Measurements from ENCODE around the gene MAP3K20. TPM values are rescaled to one million over a fixed set of nuclear protein-coding genes. Genes with fewer than 3 reads are reported as not detected.

The MAP3K20 gene
- total and polyA plus RNA-seq, 5 donors from 2014 or later, result 1.3 to 1.9 (median 1.7) TPM

DNA sequence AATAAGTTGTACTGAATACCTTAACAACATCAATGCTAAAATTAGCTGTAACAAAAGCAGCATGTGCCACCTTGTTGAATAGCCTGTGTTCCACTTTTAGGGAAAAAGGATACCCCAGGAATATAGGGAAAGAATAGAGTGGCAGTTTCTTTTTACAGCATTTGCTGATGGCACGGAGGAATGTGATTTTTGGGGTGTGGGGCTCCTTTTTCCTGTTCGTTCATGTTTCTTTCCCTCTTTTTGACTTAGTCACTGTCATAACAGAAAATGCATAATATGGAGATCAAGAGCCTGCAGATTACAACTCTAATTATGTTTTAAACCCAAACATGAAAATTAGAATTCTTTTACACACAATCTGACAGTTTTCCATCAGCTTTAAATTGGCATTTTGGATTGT lies 60.4 kb downstream of the MAP3K20 start:
- Histone ChIP-seq H3K4me3 (ENCODE audit: low read depth, low read length) (no peak overlapping the region), H3K9me3 (ENCODE audit: control insufficient read depth in 2 of 2, low read length in 2 of 2) (no peaks in the 10 kb centered on the region), H3K27ac (ENCODE audit: insufficient read depth, low read length, poor library complexity, severe bottlenecking) (no peak overlapping the region), H3K4me1 (ENCODE audit: control insufficient read depth, insufficient read depth, low read length, poor library complexity, severe bottlenecking) (peaks cover 4% of the 10 kb centered on the region), H3K27me3 (ENCODE audit: control insufficient read depth, insufficient read depth, low read length) (no peaks in the 10 kb centered on the region), H3K36me3 (ENCODE audit: control insufficient read depth, insufficient read depth, low read length) (no peaks in the 10 kb centered on the region)
- ATAC-seq (ENCODE audit: low read depth in 2 of 2) (no peak), DNase-seq (no peak)
- H3K36me3 Mint-ChIP-seq, result no peaks in the 10 kb centered on the region
- peaks cover 23% of the 10 kb centered on the region for H3K27me3 Mint-ChIP-seq
- H3K4me3 Mint-ChIP-seq, result no peak overlapping the region
- H3K9me3 Mint-ChIP-seq, result peaks cover 0 to 3% (median 0%) of the 10 kb centered on the region in 7 donors
- H3K27ac Mint-ChIP-seq, result no peak overlapping the region
- peaks cover 5 to 17% (median 10%) of the 10 kb centered on the region in 4 donors for H3K4me1 Mint-ChIP-seq

GRCh38 chr2:173136599-173136998 lies 61.0 kb downstream of the MAP3K20 start:
- ATAC-seq (ENCODE audit: low read depth in 2 of 2), result no peak
- peaks cover 27% of the 10 kb centered on the region for H3K27me3 Mint-ChIP-seq
- H3K4me3 Mint-ChIP-seq, result no peak overlapping the region

GRCh38 chr2:173137610-173138009 lies 62.0 kb downstream of the MAP3K20 start:
- Mint-ChIP-seq H3K36me3 (no peaks in the 10 kb centered on the region), H3K4me1 (peaks cover 5 to 17% (median 10%) of the 10 kb centered on the region in 4 donors), H3K4me3 (no peak overlapping the region), H3K27ac (no peak overlapping the region), H3K27me3 (peaks cover 32% of the 10 kb centered on the region), H3K9me3 (peaks cover 0 to 9% (median 2%) of the 10 kb centered on the region in 7 donors)
- Histone ChIP-seq H3K4me3 (ENCODE audit: low read depth, low read length) (no peak overlapping the region), H3K27me3 (ENCODE audit: control insufficient read depth, insufficient read depth, low read length) (no peaks in the 10 kb centered on the region), H3K9me3 (ENCODE audit: control insufficient read depth in 2 of 2, low read length in 2 of 2) (no peaks in the 10 kb centered on the region), H3K4me1 (ENCODE audit: control insufficient read depth, insufficient read depth, low read length, poor library complexity, severe bottlenecking) (peaks cover 4% of the 10 kb centered on the region), H3K27ac (ENCODE audit: insufficient read depth, low read length, poor library complexity, severe bottlenecking) (no peak overlapping the region), H3K36me3 (ENCODE audit: control insufficient read depth, insufficient read depth, low read length) (no peaks in the 10 kb centered on the region)
- no peak for DNase-seq
- ATAC-seq (ENCODE audit: low read depth in 2 of 2), result no peak

More at GRCh38 chr2:173136599-173136998, 61.0 kb downstream of the MAP3K20 start:
- peaks cover 4% of the 10 kb centered on the region for H3K4me1 ChIP-seq (ENCODE audit: control insufficient read depth, insufficient read depth, low read length, poor library complexity, severe bottlenecking)
- H3K27me3 ChIP-seq (ENCODE audit: control insufficient read depth, insufficient read depth, low read length), result no peaks in the 10 kb centered on the region
- DNase-seq, result peak in 1 of 3 donors; percentile 48
- H3K4me3 ChIP-seq (ENCODE audit: low read depth, low read length), result no peak overlapping the region
- H3K36me3 ChIP-seq (ENCODE audit: control insufficient read depth, insufficient read depth, low read length), result no peaks in the 10 kb centered on the region
- H3K27ac ChIP-seq (ENCODE audit: insufficient read depth, low read length, poor library complexity, severe bottlenecking), result no peak overlapping the region
- H3K36me3 Mint-ChIP-seq, result no peaks in the 10 kb centered on the region
- no peaks in the 10 kb centered on the region for H3K9me3 ChIP-seq (ENCODE audit: control insufficient read depth in 2 of 2, low read length in 2 of 2)
- H3K4me1 Mint-ChIP-seq, result peaks cover 5 to 17% (median 10%) of the 10 kb centered on the region in 4 donors
- peak overlapping the region in 1 of 3 donors; percentile 16 for H3K27ac Mint-ChIP-seq
- peaks cover 0 to 8% (median 2%) of the 10 kb centered on the region in 7 donors for H3K9me3 Mint-ChIP-seq

GRCh38 chr2:173138962-173139361 lies 63.3 kb downstream of the MAP3K20 start:
- H3K27ac Mint-ChIP-seq, result no peak overlapping the region
- no peaks in the 10 kb centered on the region for H3K27me3 ChIP-seq (ENCODE audit: control insufficient read depth, insufficient read depth, low read length)
- no peaks in the 10 kb centered on the region for H3K36me3 Mint-ChIP-seq
- DNase-seq (no peak), ATAC-seq (ENCODE audit: low read depth in 2 of 2) (no peak)
- H3K4me3 Mint-ChIP-seq, result no peak overlapping the region
- H3K36me3 ChIP-seq (ENCODE audit: control insufficient read depth, insufficient read depth, low read length), result no peaks in the 10 kb centered on the region
- no peak overlapping the region for H3K27ac ChIP-seq (ENCODE audit: insufficient read depth, low read length, poor library complexity, severe bottlenecking)
- peaks cover 0 to 9% (median 2%) of the 10 kb centered on the region in 7 donors for H3K9me3 Mint-ChIP-seq
- peaks cover 5 to 13% (median 10%) of the 10 kb centered on the region in 4 donors for H3K4me1 Mint-ChIP-seq
- peaks cover 31% of the 10 kb centered on the region for H3K27me3 Mint-ChIP-seq
- H3K4me1 ChIP-seq (ENCODE audit: control insufficient read depth, insufficient read depth, low read length, poor library complexity, severe bottlenecking), result peaks cover 4% of the 10 kb centered on the region
- no peak overlapping the region for H3K4me3 ChIP-seq (ENCODE audit: low read depth, low read length)
- no peaks in the 10 kb centered on the region for H3K9me3 ChIP-seq (ENCODE audit: control insufficient read depth in 2 of 2, low read length in 2 of 2)

DNA sequence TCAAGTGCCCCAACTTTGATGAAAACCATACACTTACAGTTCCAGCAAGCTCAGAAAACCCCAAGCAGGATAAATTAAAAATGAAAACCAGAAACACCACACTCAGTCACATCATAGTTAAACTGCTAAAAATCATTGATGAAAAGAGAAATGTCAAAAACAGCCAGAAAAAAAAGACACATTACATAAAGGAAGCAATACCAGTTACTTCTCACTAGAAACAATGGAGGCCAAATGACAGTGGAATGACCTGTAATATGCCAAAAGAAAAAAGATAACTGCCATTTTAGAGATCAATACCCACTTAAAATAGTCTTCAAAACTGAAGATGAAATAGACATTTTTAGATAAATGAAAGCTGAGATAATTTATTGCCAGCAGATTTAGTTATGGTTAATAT lies 66.0 kb downstream of the MAP3K20 start:
- Mint-ChIP-seq H3K36me3 (no peaks in the 10 kb centered on the region), H3K4me3 (no peak overlapping the region), H3K4me1 (peaks cover 3 to 6% (median 4%) of the 10 kb centered on the region in 4 donors), H3K27ac (no peak overlapping the region), H3K27me3 (peaks cover 16% of the 10 kb centered on the region), H3K9me3 (peaks cover 0 to 9% (median 2%) of the 10 kb centered on the region in 7 donors)
- no peak overlapping the region for H3K4me3 ChIP-seq (ENCODE audit: low read depth, low read length)
- ATAC-seq (ENCODE audit: low read depth in 2 of 2), result no peak
- H3K27me3 ChIP-seq (ENCODE audit: control insufficient read depth, insufficient read depth, low read length), result no peaks in the 10 kb centered on the region
- no peaks in the 10 kb centered on the region for H3K9me3 ChIP-seq (ENCODE audit: control insufficient read depth in 2 of 2, low read length in 2 of 2)
- DNase-seq, result no peak
- no peak overlapping the region for H3K27ac ChIP-seq (ENCODE audit: insufficient read depth, low read length, poor library complexity, severe bottlenecking)
- no peaks in the 10 kb centered on the region for H3K4me1 ChIP-seq (ENCODE audit: control insufficient read depth, insufficient read depth, low read length, poor library complexity, severe bottlenecking)
- H3K36me3 ChIP-seq (ENCODE audit: control insufficient read depth, insufficient read depth, low read length), result no peaks in the 10 kb centered on the region

GRCh38 chr2:173145454-173145853 lies 69.8 kb downstream of the MAP3K20 start:
- no peak overlapping the region for H3K27ac ChIP-seq (ENCODE audit: insufficient read depth, low read length, poor library complexity, severe bottlenecking)
- Mint-ChIP-seq H3K36me3 (no peaks in the 10 kb centered on the region), H3K27me3 (peaks cover 17% of the 10 kb centered on the region), H3K4me1 (peaks cover 0 to 8% (median 6%) of the 10 kb centered on the region in 4 donors), H3K27ac (no peak overlapping the region), H3K4me3 (no peak overlapping the region), H3K9me3 (peaks cover 0 to 6% (median 2%) of the 10 kb centered on the region in 7 donors)
- ATAC-seq (ENCODE audit: low read depth in 2 of 2) (no peak), DNase-seq (no peak)
- H3K9me3 ChIP-seq (ENCODE audit: control insufficient read depth in 2 of 2, low read length in 2 of 2), result no peaks in the 10 kb centered on the region
- no peaks in the 10 kb centered on the region for H3K4me1 ChIP-seq (ENCODE audit: control insufficient read depth, insufficient read depth, low read length, poor library complexity, severe bottlenecking)
- H3K4me3 ChIP-seq (ENCODE audit: low read depth, low read length), result no peak overlapping the region
- H3K27me3 ChIP-seq (ENCODE audit: control insufficient read depth, insufficient read depth, low read length), result no peaks in the 10 kb centered on the region
- H3K36me3 ChIP-seq (ENCODE audit: control insufficient read depth, insufficient read depth, low read length), result no peaks in the 10 kb centered on the region

GRCh38 chr2:173146590-173146989 lies 70.9 kb downstream of the MAP3K20 start:
- DNase-seq, result no peak
- Histone ChIP-seq H3K27ac (ENCODE audit: insufficient read depth, low read length, poor library complexity, severe bottlenecking) (no peak overlapping the region), H3K4me1 (ENCODE audit: control insufficient read depth, insufficient read depth, low read length, poor library complexity, severe bottlenecking) (no peaks in the 10 kb centered on the region), H3K4me3 (ENCODE audit: low read depth, low read length) (no peak overlapping the region), H3K27me3 (ENCODE audit: control insufficient read depth, insufficient read depth, low read length) (no peaks in the 10 kb centered on the region), H3K9me3 (ENCODE audit: control insufficient read depth in 2 of 2, low read length in 2 of 2) (no peaks in the 10 kb centered on the region), H3K36me3 (ENCODE audit: control insufficient read depth, insufficient read depth, low read length) (no peaks in the 10 kb centered on the region)
- H3K36me3 Mint-ChIP-seq, result no peaks in the 10 kb centered on the region
- ATAC-seq (ENCODE audit: low read depth in 2 of 2), result no peak
- peaks cover 0 to 11% (median 6%) of the 10 kb centered on the region in 4 donors for H3K4me1 Mint-ChIP-seq
- peaks cover 0 to 3% (median 0%) of the 10 kb centered on the region in 7 donors for H3K9me3 Mint-ChIP-seq
- H3K27ac Mint-ChIP-seq, result no peak overlapping the region
- H3K27me3 Mint-ChIP-seq, result peaks cover 14% of the 10 kb centered on the region
- no peak overlapping the region for H3K4me3 Mint-ChIP-seq

DNA sequence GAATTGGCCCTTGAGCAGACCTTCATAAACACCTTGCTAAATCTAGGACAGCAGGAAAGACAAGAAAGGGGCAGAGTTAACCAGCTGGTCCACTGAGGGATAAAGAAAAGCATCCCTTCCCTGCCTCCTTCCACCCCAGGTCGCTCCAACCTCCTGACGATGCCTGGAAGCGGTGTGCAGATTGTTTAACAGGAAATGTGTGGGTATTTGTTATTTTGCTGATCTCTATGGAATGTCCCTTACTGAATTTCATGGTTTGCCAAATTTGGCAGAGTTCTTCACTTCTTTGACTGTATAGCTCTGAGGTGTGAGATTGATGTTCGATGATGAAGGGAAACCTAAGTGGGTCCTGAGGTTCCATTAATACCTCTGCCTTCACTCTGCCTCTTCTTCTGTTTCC lies 72.9 kb downstream of the MAP3K20 start:
- peaks cover 8% of the 10 kb centered on the region for H3K27me3 Mint-ChIP-seq
- ATAC-seq (ENCODE audit: low read depth in 2 of 2), result no peak
- no peak overlapping the region for H3K27ac Mint-ChIP-seq

More for the DNA sequence above, 72.9 kb downstream of the MAP3K20 start:
- Histone ChIP-seq H3K4me3 (ENCODE audit: low read depth, low read length) (no peak overlapping the region), H3K36me3 (ENCODE audit: control insufficient read depth, insufficient read depth, low read length) (no peaks in the 10 kb centered on the region), H3K27me3 (ENCODE audit: control insufficient read depth, insufficient read depth, low read length) (no peaks in the 10 kb centered on the region), H3K4me1 (ENCODE audit: control insufficient read depth, insufficient read depth, low read length, poor library complexity, severe bottlenecking) (no peaks in the 10 kb centered on the region), H3K9me3 (ENCODE audit: control insufficient read depth in 2 of 2, low read length in 2 of 2) (no peaks in the 10 kb centered on the region), H3K27ac (ENCODE audit: insufficient read depth, low read length, poor library complexity, severe bottlenecking) (no peak overlapping the region)
- Mint-ChIP-seq H3K36me3 (no peaks in the 10 kb centered on the region), H3K4me3 (no peak overlapping the region), H3K4me1 (peaks cover 0 to 21% (median 6%) of the 10 kb centered on the region in 4 donors), H3K9me3 (no peaks in the 10 kb centered on the region)
- no peak for DNase-seq

Data from CD4-positive, CD25-positive, alpha-beta regulatory T cell (primary cell).